Thyroid gland (tissue), 4 donors: ENCODE measurements around the gene KLF13.

Experiments used
- CTCF ChIP-seq, 6 experiments: fragments of 200-600 bp in 3 of 6; fragments of 450-650 bp in 3 of 6; sonication (generic) in 3 of 6; IDR thresholded peaks; one replicate each; pipeline ENCODE4 v1.5.1; 2016 to 2019; ENCODE audit warnings: antibody characterized with exemption in 6 of 6, mild to moderate bottlenecking in 2 of 6, inconsistent platforms in 1 of 6, moderate library complexity in 1 of 6
- POLR2A ChIP-seq, 2 donors: fragments of 450-650 bp; IDR thresholded peaks; one replicate each; pipeline ENCODE4 v1.6.1; 2017; ENCODE audit warnings: antibody characterized with exemption in 2 of 2, mild to moderate bottlenecking in 2 of 2, moderate library complexity in 1 of 2

- TF ChIP-seq CTCF (IDR thresholded peaks at IDR 0.05) = no peak
- TF ChIP-seq POLR2A (IDR thresholded peaks at IDR 0.05) = no peak
Measured at GRCh38 chr15:31307270-31308184, 19.1 kb upstream of the KLF13 start.
